Activated CD4-positive, alpha-beta T cell treated with anti-CD3 and anti-CD28 coated beads, Interleukin-2, amount 50 U/mL, for 16 hours (primary cell): ENCODE measurements around the gene SLC6A12.
"Not testable (repeated sequence)": the region's sequence is repeated elsewhere in the genome, so short reads cannot be mapped to it uniquely, and the experiment has no call there.

ENCODE experiments used
- DNase-seq: peaks from one replicate; pipeline ENCODE4 v3.0.0-alpha.2; 2020

SLC6A12 gene

DNA sequence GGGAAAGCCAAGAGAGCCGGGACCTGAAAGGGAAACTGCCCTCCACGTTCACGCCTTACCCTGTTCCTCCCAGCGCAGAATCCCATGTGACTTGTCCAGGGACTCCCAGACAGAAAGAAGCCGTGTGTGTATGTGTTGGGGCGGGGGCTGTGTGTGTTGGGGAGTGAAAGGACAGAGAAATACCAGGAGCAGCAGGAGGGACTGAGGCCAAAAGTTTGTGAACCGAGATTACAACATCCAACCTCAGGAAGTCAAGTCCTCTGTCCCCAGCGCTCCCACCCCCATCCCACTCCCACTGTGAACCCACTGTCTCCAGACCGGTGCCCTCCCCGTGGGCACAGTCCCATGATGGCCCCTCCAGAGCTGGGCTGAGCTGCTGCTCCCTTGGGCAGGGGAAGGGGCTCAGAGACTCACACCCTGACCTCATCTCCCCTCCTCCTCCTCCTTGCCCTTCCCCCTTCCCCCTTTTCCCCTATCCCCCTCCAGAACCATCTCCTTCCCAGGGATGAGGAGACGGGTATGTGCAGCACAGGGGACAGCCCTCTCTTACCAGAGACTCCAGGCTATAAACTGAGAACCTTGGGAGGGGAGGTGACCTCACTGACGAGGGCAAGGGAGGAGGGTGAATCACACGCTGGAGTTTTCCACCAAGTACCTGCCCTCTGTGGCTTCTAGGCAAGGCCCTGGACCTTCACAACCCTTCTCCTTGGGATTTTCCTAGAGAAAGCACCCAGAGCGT is at the start of gene SLC6A12:
SLC6A12 (minus strand) TSS at position 155 of the 739 bp plus-strand sequence. CDS start 4,171 bp downstream, outside the sequence.
- no peak for DNase-seq

DNA sequence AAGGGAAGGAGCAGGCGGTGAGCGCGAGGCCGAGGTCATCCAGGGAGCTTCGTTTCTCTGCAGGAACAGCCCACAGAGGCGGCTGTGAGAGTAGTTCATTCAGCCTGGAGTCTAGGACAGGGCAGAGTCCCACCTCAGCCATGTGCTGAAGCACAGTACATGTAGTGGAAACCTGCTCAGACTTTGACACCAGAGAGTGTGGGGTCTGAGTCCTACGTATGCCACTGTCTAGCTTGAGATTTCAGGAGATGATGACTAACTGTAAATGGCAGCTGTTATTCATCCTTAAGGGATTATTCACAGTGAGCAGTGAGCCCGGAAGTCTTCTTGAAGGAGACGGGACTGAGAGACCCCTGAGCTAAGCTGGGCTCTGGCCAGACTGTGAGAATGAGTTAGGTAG is 49.6 kb upstream of the SLC6A12 start:
- no peak for DNase-seq

DNA sequence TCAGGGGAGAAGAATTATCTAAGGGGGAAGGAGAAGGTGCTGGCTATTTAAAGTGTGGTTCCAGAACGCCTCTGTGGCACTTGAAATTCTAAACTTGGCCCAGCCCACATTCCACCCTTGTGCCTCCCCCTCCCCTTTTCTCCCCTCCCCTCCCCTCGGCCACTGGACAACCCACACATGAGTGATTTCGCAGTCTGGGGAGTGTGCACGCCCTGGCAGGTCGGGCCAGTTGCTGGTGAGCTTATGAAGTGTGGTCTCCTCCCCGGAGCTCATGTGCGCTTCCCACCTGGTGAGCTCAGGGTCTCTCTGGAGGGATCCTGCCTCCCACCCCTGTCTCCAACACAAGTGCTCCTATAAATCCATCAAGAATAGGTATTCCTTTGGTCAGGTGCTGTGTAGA is 48.9 kb upstream of the SLC6A12 start, which contains the start of gene SLC6A13:
SLC6A13 (minus strand) TSS at position 20 of the 400 bp plus-strand sequence. CDS start 2,784 bp downstream, outside the sequence.
- no peak for DNase-seq

DNA sequence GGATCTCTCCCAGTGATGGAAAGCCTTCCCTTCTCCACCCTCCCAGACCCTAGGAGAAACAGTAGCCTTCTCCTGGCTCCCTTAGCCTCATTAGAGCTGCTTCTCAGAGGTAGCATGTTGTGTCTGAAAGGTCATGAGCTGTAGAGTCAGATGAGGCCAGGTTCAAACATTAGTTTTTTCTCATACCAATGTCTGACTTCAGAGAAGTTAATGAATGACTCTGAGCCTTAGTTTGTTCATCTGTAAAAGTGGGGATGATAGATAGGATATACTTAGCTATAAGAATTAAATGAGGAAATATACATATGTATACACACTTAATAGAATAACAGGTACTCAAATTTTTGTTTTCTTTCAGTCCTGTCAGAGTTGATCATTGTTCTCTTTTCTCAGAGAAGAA is 48.2 kb upstream of the SLC6A12 start:
- no peak for DNase-seq

DNA sequence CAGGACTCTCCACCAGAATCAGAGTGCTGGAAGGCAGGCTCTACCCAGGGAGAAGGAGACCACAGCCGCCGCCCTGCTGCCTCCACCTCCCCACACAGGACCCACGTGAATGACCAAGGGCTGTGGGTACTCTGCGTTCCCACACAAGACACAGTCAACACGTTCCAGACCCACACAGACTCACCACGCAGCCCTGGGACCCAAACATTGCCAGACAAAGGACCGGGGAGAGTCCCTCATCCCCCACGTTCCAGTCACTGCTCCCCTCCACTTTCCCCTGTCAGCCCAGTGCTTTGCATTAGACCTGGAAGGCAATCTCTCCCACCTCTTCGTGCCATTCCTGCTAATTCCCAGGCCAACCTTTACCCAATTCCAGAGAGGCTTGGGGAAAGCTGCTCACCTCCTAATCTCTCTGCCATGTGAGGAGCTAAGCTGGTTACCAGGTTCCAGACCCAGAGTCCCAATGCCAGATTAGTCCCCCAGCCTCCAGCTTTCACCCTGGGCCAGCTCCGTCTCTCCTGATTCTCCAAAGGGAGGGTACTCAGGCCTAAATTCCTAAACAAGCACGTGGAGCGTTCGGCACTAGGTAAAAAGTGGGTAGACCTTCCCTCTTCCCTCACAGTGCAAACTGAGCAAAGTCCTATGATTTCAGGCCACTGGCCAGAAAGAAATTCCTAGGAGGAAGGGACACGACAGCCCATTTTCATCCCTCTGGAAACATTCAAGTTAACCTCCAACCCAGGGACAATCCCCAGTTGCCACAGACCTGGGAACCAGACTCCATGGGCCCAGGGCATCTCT is 43.8 kb upstream of the SLC6A12 start:
- no peak for DNase-seq

DNA sequence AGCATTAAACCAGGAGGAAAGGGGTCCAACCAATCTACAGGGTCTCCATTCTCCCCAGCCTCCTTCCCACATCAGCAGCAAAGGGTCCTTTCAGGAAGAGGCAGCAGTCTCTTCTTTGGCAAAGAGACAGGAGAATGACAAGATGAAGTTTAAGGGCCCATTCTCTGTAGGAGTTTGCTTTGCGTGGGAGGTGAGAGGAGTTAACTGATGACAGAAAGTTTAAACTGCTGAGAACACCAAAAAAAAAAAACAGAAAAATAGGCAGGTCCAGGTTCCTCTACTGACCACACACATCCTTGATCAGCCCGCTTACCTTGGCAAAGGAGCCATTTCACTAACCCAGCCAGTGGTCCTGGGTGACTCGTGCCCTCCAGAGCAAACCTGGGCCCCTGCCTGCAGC is 43.0 kb upstream of the SLC6A12 start:
- DNase-seq = no peak

DNA sequence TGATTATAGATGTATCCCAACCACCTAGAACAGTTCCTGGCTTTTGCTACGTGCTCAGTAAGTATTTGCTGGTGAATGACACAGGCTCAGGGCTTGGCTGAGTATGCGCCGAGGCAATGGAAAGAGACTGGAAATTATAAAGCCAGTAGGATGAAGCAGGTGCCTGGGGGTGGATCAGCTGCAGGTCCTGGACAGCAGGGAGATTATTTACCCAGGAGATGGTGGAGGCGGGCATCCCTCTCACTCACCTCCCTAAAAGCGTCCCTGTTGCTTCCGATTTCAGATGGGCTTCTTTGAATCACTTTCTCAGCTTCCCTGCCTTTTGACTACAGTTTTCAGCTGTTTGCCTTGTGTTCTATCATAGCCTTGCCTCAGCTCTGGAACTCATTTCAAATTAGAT is 42.3 kb upstream of the SLC6A12 start:
- DNase-seq = no peak

DNA sequence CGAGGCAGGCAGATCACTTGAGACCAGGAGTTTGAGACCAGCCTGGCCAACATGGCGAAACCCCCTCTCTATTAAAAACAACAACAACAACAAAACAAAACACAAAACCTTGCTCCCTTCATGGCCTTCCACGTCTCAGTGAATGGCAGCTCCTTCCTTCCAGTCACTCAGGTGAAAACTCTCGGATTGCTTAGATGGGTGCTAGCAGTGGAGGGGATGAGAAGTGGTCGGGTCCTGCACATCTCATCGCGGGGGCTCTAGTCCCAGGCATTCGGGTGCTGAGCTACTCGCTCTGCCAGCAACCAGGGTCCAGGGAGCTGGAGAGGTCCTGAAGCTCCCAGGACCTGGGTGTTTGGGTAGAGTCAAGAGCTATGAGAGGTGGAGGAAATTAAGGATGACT is 41.0 kb upstream of the SLC6A12 start:
- DNase-seq = no peak

DNA sequence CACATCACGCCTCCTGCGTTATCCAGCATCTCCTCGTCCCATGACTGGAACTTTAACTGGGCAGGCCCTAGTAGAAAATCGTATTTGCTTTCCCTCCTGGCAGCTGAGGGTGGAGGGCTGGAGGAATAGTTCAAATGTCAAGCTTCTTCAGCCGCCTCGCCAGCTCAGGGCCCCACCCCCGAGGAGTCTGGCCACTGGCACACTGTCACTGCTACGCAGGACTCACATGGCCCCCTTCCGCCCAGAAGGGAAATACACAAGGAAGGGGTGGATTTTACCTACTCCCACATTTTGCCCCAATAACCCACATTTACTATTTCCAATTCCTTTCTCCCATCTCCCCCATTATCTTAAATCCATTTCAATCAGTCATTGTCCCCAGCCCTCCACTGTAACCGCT is 40.1 kb upstream of the SLC6A12 start:
- no peak for DNase-seq

DNA sequence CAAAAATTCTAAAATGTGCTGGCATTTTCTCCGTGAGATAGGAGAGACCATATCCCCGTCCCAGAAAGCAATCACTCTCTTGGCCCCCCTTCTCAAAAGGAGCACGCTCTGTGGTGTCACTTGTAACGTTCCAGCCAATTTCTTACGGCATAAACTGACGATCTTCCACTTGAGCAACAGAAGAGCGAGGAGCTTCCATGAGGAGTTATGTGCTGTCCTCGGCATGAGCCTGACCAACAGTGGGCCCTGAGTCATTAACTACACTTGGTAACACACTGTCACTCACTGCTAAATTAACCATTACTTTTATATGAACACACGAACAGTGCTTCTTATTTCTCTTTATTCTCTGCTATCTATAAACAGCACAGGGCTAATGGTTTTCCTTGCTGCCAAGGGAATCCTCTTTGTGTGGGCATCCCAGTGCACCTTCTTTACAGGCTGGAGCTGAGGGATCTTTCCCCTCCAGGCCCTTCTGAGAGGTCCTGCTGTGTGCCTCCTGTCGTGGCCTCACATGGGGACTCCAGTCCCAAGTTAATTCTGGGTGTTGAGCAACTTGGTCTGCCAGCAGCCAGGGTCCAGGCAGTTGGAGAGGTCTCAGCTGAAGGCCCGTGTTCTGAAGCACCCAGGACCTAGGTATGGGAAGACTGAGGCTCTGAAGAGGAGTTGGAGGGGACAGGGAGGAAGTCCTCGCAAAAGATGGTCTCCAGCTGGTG is 39.3 kb upstream of the SLC6A12 start:
- DNase-seq = no peak

DNA sequence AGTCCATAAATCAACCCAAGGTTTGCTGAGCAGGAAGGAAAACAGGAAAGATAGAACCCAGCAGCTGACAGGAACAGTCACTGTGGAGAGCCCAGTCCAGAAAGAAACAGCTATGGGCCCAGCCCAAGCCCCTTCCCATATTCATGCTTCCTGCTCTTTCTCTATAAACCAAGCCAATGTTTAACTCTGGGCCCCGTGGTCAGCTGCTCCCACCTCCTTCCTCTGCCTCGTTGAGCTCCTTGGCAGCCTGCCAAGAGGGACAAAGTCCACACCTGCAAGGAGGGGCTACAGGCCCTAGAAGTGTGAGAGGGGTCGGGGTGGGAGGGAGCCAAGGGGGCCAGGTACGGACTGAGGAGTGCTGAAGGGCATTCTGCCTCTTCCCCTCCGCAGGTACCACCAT is 38.7 kb upstream of the SLC6A12 start:
- no peak for DNase-seq

DNA sequence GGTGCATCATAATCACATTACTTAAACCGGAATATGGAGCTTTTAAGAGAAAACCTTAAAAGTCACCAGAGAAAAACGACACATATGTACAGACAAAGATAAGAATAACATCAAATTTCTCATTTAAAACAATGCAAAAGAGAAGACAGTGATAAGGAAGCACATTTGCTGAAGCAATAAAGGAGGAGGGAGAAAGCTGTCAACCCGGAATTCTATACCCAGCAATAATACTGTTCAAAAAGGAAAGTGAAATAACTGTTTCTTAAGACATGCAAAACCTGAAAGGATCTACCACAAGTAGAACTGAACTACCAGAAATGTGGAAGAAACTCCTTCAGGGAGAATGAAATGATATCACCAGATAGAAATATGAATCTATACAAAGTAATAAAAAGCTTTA is 33.3 kb upstream of the SLC6A12 start:
- no peak for DNase-seq

DNA sequence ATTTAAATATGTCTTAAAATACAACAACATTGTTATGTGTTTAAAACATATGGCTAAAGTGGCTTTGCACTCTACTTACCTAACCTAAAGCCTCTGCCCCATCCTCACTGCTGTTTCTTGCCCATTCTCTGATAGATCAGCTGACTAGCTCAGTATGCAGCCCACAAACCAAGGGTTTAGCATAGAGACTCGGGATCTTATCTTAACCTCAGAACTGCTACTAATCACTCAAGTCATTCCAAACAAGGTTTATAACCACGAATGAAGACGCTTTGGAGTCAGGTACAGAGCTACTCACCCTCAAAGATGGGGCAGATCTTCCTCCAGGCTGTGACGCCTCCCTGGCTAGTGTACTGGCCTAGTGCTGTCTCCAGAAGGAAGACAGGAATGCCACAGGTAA is 29.4 kb upstream of the SLC6A12 start:
- DNase-seq = no peak

DNA sequence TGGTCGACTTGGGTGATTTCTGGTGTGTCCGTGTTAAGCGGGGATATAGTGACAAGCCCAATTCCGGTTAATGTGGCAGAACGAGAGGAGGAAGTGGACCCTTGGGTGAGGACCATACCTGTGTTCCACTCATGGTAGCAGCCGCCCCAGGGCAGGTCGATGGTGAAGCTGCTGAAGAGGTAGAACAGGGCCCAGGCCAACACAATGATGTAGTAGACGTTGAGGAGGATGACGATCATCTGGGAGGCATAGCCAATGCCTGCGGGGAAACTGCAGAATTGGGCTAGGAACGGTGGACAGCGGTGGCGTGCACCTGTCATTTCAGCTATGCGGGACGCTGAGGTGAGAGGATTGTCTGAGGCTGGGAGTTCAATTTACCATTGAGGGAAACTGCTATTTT is 28.5 kb upstream of the SLC6A12 start:
- DNase-seq = no peak

DNA sequence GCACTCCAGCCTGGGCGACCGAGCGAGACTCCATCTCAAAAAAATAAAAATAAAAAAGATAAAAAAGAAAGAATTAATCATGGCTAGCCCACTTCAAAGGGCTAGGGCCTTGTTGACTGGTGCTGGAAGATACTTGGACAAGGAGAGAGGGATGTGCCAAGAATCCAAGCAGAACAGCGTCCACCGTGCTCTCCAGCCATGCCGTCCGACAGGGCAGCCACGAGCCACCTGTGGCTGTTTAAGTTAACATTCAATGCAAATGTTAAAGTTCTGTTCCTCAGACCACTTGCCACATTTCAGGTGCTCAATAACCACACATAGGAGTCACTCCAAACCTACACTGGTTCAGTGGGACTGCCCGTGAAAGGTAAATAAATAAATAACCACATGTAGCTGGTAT is 27.3 kb upstream of the SLC6A12 start:
- DNase-seq = no peak

DNA sequence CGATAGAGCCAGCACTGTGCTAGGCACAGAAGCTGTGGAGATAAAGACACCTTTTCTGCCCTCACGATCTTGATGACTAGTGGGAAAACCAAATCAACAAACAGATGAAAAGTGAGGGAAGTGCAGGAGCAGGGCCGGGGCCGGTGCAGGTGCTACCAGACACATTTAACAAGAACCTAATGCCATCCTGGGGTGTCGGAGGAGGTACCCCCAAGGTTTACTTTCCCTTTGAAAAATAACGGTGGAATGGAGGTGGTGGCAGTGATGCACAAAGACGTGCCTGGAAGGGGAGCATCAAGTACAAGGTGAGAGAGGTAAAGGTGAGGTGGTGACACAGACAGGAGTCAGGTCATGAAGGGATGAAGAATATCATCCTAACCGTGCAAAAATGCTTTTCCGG is 26.6 kb upstream of the SLC6A12 start:
- DNase-seq = no peak

DNA sequence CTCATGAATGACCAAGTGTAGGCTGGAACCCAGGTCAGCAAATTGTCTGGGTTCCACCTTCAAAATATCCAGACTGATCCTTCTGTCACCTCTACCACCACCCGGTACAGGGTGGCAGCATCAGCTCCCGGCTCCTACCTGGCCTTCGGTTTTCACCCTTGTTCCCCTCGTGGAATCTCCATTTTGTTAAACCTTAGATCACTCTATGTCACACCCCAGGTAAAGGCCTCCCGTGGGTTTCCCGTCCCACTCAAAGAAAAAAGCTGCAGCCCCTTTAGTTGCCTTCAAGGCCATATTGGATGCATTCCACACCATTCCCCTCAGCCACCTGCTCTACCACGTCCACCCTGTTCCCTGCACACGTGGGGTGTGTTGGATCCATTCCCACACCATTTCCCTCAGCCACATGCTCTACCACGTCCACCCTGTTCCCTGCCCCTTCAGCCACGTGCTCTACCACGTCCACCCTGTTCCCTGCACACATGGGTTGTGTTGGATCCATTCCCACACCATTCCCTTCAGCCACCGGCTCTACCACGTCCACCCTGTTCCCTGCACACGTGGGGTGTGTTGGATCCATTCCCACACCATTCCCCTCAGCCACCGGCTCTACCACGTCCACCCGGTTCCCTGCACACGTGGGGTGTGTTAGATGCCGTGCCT is 24.9 kb upstream of the SLC6A12 start:
- DNase-seq = no peak

DNA sequence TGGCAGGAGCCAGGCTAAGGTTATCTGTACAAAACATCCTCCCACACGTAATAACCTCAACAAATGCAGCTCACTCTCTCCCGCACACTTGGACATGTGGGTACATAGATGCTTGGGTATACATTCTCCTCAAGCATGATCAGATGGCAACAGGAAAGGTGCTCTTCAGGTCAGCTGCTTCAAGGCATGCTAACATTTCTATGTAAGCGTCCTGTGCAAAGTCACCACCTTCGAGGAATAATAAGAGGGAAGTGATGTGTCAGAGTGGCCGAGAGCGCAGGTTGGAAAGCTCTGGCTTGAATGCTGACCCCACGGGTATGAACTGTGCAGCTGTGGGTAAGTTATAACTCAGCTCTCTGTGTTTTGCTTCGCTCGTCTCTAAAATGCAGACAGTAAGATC is 24.2 kb upstream of the SLC6A12 start:
- no peak for DNase-seq

DNA sequence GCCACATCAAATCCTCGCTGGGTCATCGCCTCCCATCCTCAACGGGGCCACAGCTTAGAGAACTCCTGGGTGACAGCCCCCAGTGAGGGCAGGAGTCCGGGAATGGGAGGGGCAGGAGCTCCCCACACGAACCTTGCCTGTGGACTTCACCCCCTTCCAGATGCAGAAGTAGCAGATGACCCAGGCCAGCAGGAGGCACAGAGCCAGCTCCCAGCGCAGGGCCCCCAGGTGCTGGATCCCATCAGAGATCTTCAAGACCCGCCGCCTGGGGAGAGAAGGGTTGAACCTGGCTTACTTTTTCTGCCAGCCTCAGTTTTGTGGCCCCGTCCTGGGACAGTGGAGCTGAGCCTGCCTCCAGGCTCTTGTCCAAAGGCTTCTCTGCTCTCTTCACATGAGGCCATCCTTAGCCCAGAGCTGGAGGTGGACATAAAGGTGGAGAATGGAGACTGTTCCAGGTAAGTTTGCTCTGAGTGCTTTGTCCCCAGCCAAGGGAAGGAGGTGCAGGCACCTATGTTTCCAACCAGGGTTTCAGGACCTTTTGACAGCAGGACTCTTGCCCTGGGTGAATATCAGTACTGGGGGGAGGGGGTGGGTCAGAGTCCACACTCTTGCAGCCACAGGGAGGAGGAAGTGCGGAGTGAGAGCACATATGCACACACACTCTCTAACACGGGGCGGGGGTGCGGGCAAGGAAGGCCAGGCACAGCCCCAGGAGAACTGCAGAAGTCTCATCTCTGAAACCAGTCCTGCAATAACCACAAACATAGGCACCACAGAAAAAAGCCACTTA is 23.3 kb upstream of the SLC6A12 start:
- DNase-seq = no peak

DNA sequence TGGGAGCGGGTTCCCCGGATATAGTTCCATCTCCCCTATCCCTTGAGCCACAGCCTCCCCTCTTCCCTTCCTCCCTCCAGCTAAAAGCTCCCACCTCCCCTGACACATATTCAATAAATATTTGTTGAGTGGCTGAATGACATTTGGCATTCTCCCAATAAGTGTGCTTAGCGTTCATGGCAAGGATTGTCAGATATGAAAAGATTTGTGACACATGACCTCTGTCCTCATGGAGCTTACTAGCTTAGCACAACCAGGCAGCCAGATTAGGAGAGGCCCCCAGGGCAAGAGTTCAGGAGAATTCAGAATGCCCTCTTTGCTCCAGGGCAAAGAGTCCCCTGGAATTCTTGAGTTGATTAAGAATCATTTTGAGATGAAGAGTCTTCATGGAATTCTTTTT is 22.5 kb upstream of the SLC6A12 start:
- DNase-seq = no peak

DNA sequence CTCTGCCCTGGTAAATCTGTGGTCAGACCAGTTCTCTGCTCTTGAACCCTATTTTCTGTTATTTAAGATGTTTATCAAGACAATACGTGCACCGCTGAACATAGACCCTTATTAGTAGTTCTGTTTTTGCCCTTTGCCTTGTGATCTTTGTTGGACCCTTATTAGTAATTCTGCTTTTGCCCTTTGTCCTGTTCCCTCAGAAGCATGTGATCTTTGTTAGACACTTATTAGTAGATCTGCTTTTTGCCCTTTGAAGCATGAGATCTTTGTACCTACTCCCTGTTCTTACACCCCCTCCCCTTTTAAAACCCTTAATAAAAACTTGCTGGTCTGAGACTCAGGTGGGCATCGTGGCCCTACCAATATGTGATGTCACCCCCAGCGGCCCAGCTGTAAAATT is 22.0 kb upstream of the SLC6A12 start:
- not testable (repeated sequence) for DNase-seq

DNA sequence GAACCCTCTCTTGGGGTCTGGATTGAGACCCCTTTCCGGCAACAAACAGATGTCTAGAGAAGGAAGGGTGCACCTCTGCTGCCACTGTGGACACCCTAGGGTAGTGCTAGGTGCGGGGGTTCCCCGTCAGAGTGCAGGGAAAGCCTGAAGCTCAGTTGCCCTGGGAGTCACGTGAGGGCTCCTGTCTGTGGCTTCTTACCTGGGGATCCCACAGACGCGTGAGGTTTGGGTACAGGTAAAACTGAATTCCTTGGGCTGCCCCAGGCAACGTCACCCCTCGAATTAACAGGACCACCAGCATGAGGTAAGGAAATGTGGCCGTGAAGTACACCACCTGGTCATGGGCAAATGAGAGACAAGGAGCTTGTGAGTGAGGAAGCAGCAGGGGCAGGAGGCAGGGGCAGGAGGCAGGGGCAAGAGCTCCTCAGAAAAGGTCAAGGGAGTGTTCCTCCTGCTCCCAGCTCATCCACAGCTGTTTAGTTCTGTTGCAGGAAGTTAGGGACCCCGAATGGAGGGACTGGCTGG is 21.0 kb upstream of the SLC6A12 start:
- no peak for DNase-seq
